ENCODE data around the gene C1QL4.
"Not testable (repeated sequence)": the region's sequence is repeated elsewhere in the genome, so short reads cannot be mapped to it uniquely, and the experiment has no call there.

The C1QL4 gene

GRCh38 chr12:49336645-49337584, at the start of gene C1QL4:
TSS of gene C1QL4 (minus strand) at chr12:49337188. CDS start at chr12:49336477, 711 bp downstream.
- ATAC-seq = peak; percentile 89

GRCh38 chr12:49380184-49380583, 43.2 kb upstream of the C1QL4 start:
- ATAC-seq = not testable (repeated sequence)

More at GRCh38 chr12:49336645-49337584, at the start of gene C1QL4:
- TF ChIP-seq ZFP30 (CRISPR knock-in tag; IDR thresholded peaks at IDR 0.05) (no peak), CREB5 (CRISPR knock-in tag; IDR thresholded peaks at IDR 0.05; ENCODE audit: low read depth) (no peak), ZNF70 (CRISPR knock-in tag; IDR thresholded peaks at IDR 0.05) (no peak), TCF4 (CRISPR knock-in tag; IDR thresholded peaks at IDR 0.05; ENCODE audit: borderline replicate concordance) (no peak), ZNF8 (CRISPR knock-in tag; IDR thresholded peaks at IDR 0.05) (no peak), ESRRG (CRISPR knock-in tag; IDR thresholded peaks at IDR 0.05) (no peak), ZNF565 (CRISPR knock-in tag; conservative IDR thresholded peaks at IDR 0.05; ENCODE audit: low read depth) (no peak), ZFP3 (CRISPR knock-in tag; IDR thresholded peaks at IDR 0.05) (no peak), RARB (CRISPR knock-in tag; IDR thresholded peaks at IDR 0.05) (no peak), BACH2 (CRISPR knock-in tag; IDR thresholded peaks at IDR 0.05; ENCODE audit: borderline replicate concordance) (no peak), GLIS3 (CRISPR knock-in tag; IDR thresholded peaks at IDR 0.05) (no peak), CSRNP3 (CRISPR knock-in tag; IDR thresholded peaks at IDR 0.05) (no peak), TOX (CRISPR knock-in tag; IDR thresholded peaks at IDR 0.05; ENCODE audit: borderline replicate concordance) (no peak)

- TF ChIP-seq POU6F1 (CRISPR knock-in tag; IDR thresholded peaks at IDR 0.05; ENCODE audit: borderline replicate concordance, low read depth) (no peak), ZNF565 (CRISPR knock-in tag; conservative IDR thresholded peaks at IDR 0.05; ENCODE audit: low read depth) (no peak), ARNTL (CRISPR knock-in tag; IDR thresholded peaks at IDR 0.05; ENCODE audit: borderline replicate concordance, low read depth) (no peak), CSDC2 (CRISPR knock-in tag; IDR thresholded peaks at IDR 0.05) (no peak), ZNF70 (CRISPR knock-in tag; IDR thresholded peaks at IDR 0.05) (no peak), ISL1 (CRISPR knock-in tag; IDR thresholded peaks at IDR 0.05) (no peak), ZC3H10 (CRISPR knock-in tag; IDR thresholded peaks at IDR 0.05) (no peak), CREB5 (CRISPR knock-in tag; IDR thresholded peaks at IDR 0.05; ENCODE audit: low read depth) (no peak), ZFP3 (CRISPR knock-in tag; IDR thresholded peaks at IDR 0.05) (no peak), GLIS3 (CRISPR knock-in tag; IDR thresholded peaks at IDR 0.05) (no peak), ZNF8 (CRISPR knock-in tag; IDR thresholded peaks at IDR 0.05) (no peak), TSHZ2 (CRISPR knock-in tag; IDR thresholded peaks at IDR 0.05) (no peak), RARB (CRISPR knock-in tag; IDR thresholded peaks at IDR 0.05) (no peak), CSRNP3 (CRISPR knock-in tag; IDR thresholded peaks at IDR 0.05) (no peak), ESRRG (CRISPR knock-in tag; IDR thresholded peaks at IDR 0.05) (no peak), TCF4 (CRISPR knock-in tag; IDR thresholded peaks at IDR 0.05; ENCODE audit: borderline replicate concordance) (no peak), BACH2 (CRISPR knock-in tag; IDR thresholded peaks at IDR 0.05; ENCODE audit: borderline replicate concordance) (no peak), OSR1 (CRISPR knock-in tag; IDR thresholded peaks at IDR 0.05) (no peak), ZFP30 (CRISPR knock-in tag; IDR thresholded peaks at IDR 0.05) (no peak)
- ATAC-seq = no peak
Measured at GRCh38 chr12:49377386-49377785, 40.4 kb upstream of the C1QL4 start.

Measured in SK-N-SH treated with all-trans-retinoic acid at 6 μM for 48 hours (cell line).